ENCODE data around the gene AAK1. TPM values are rescaled to one million over a fixed set of nuclear protein-coding genes. Genes with fewer than 3 reads are reported as not detected.

AAK1 gene
- total and polyA plus RNA-seq, 4 experiments from 2014 or later: 27.6 to 225 (median 175) TPM

- H3K4me1 Mint-ChIP-seq: peaks cover 26 to 50% (median 40%) of the 10 kb centered on the region in 4 donors
- no peaks in the 10 kb centered on the region for H3K9me3 ChIP-seq (ENCODE audit: control insufficient read depth in 1 of 2, low read length in 2 of 2)
- peaks cover 38% of the 10 kb centered on the region for H3K36me3 ChIP-seq (ENCODE audit: insufficient read depth, low read length)
- peak overlapping the region in 1 of 8 donors; percentile 21 for H3K4me3 Mint-ChIP-seq
- peaks cover 11% of the 10 kb centered on the region for H3K4me1 ChIP-seq (ENCODE audit: insufficient read depth, low read length)
- intact Hi-C loops (cut with micrococcal nuclease): no loop called here
- CTCF ChIA-PET (ENCODE audit: partially characterized antibody): interaction anchor here (1.2 to 1.5 kb wide), 2 partner anchors 20 to 179 kb away, joined by 3 to 10 read pairs; no protein-coding TSS in a partner anchor
- no peak overlapping the region for H3K4me3 ChIP-seq (ENCODE audit: low read length in 2 of 2)
- peaks cover 63 to 67% of the 10 kb centered on the region in 2 donors for H3K36me3 Mint-ChIP-seq
- H3K27me3 ChIP-seq (ENCODE audit: insufficient read depth, low read length): no peaks in the 10 kb centered on the region
- peaks cover 0 to 5% (median 0%) of the 10 kb centered on the region in 8 donors for H3K9me3 Mint-ChIP-seq
- H3K27ac ChIP-seq (ENCODE audit: low read depth, low read length): no peak overlapping the region
- POLR2A ChIA-PET (ENCODE audit: partially characterized antibody): interaction anchor here (0.7 kb wide), 1 partner anchor 1010 kb away, joined by 3 read pairs; no protein-coding TSS in a partner anchor
- DNase-seq: no peak
- no peaks in the 10 kb centered on the region for H3K27me3 Mint-ChIP-seq
- H3K27ac Mint-ChIP-seq: peak overlapping the region in 2 of 7 donors; percentile 23 to 65
Measured at GRCh38 chr2:69544951-69545350, 98.6 kb downstream of the AAK1 start.

- peaks cover 81% of the 10 kb centered on the region for H3K36me3 ChIP-seq (ENCODE audit: insufficient read depth, low read length)
- Mint-ChIP-seq H3K4me3 (no peak overlapping the region), H3K9me3 (peaks cover 0 to 4% (median 0%) of the 10 kb centered on the region in 8 donors), H3K36me3 (peaks cover 77 to 92% of the 10 kb centered on the region in 2 donors), H3K27me3 (no peaks in the 10 kb centered on the region), H3K4me1 (peaks cover 30 to 49% (median 39%) of the 10 kb centered on the region in 4 donors), H3K27ac (peak overlapping the region in 6 of 7 donors; percentile 16 to 87 (median 66))
- no peak overlapping the region for H3K4me3 ChIP-seq (ENCODE audit: low read length in 2 of 2)
- H3K9me3 ChIP-seq (ENCODE audit: control insufficient read depth in 1 of 2, low read length in 2 of 2): no peaks in the 10 kb centered on the region
- DNase-seq: no peak
- no peaks in the 10 kb centered on the region for H3K27me3 ChIP-seq (ENCODE audit: insufficient read depth, low read length)
- intact Hi-C loops (cut with micrococcal nuclease): no loop called here
- H3K27ac ChIP-seq (ENCODE audit: low read depth, low read length): no peak overlapping the region
- POLR2A ChIA-PET (ENCODE audit: partially characterized antibody): interaction anchor here (0.6 kb wide), 1 partner anchor 738 kb away, joined by 3 read pairs; no protein-coding TSS in a partner anchor
- H3K4me1 ChIP-seq (ENCODE audit: insufficient read depth, low read length): peaks cover 23% of the 10 kb centered on the region
- CTCF ChIA-PET (ENCODE audit: partially characterized antibody): interaction anchor here (2.5 kb wide), 1 partner anchor 26 kb away, joined by 11 read pairs; no protein-coding TSS in a partner anchor
Measured at GRCh38 chr2:69539549-69539908, 104.0 kb downstream of the AAK1 start.

DNA sequence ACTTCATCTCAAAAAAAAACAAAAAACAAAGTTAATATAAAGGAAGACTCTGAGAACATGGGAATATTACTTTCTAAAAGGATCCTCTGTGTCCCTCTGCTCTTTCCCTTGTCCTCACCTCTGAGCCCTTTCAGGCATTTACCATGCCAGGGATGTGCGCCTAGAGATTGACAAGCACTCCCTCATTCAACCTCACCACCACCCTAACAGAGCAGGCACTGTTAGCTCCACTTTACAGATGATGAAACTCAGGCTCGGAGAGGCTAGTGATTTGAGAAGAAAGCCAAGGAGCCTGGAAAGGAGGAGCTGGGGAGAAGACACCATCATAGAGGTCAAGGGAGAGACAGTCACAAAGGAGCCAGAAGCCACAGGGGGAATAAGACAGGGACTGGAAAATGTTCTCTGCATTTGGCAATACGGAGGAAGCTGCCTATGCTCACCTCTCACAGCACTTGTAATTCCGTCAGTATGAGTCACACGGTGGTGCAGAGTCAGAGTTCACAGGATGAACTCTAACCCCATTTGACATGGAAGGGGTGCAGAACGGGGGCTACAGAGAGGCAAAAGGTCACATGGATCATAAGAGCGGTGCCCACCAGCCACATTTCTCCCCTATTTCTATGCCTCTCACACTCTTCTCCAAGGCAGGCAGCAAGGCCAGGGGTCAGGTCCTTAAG lies 104.5 kb downstream of the AAK1 start:
- intact Hi-C loops (cut with micrococcal nuclease): no loop called here
- no peak for DNase-seq
- no peak overlapping the region for H3K27ac ChIP-seq (ENCODE audit: low read depth, low read length)
- Mint-ChIP-seq H3K4me3 (no peak overlapping the region), H3K9me3 (peaks cover 0 to 7% (median 3%) of the 10 kb centered on the region in 8 donors), H3K36me3 (peaks cover 77 to 92% of the 10 kb centered on the region in 2 donors), H3K27ac (peak overlapping the region in 6 of 7 donors; percentile 10 to 70 (median 48)), H3K4me1 (peaks cover 27 to 44% (median 36%) of the 10 kb centered on the region in 4 donors), H3K27me3 (no peaks in the 10 kb centered on the region)
- H3K4me1 ChIP-seq (ENCODE audit: insufficient read depth, low read length): peaks cover 23% of the 10 kb centered on the region
- no peak overlapping the region for H3K4me3 ChIP-seq (ENCODE audit: low read length in 2 of 2)
- POLR2A ChIA-PET (ENCODE audit: partially characterized antibody): no interaction called here
- CTCF ChIA-PET (ENCODE audit: partially characterized antibody): interaction anchor here (2.5 kb wide), 1 partner anchor 26 kb away, joined by 11 read pairs; no protein-coding TSS in a partner anchor
- no peaks in the 10 kb centered on the region for H3K9me3 ChIP-seq (ENCODE audit: control insufficient read depth in 1 of 2, low read length in 2 of 2)
- peaks cover 81% of the 10 kb centered on the region for H3K36me3 ChIP-seq (ENCODE audit: insufficient read depth, low read length)
- H3K27me3 ChIP-seq (ENCODE audit: insufficient read depth, low read length): no peaks in the 10 kb centered on the region

- Histone ChIP-seq H3K9me3 (ENCODE audit: control insufficient read depth in 1 of 2, low read length in 2 of 2) (no peaks in the 10 kb centered on the region), H3K27me3 (ENCODE audit: insufficient read depth, low read length) (no peaks in the 10 kb centered on the region), H3K4me1 (ENCODE audit: insufficient read depth, low read length) (peaks cover 23% of the 10 kb centered on the region), H3K27ac (ENCODE audit: low read depth, low read length) (no peak overlapping the region), H3K36me3 (ENCODE audit: insufficient read depth, low read length) (peaks cover 82% of the 10 kb centered on the region), H3K4me3 (ENCODE audit: low read length in 2 of 2) (no peak overlapping the region)
- no peak for DNase-seq
- intact Hi-C loops (cut with micrococcal nuclease): no loop called here
- Mint-ChIP-seq H3K9me3 (peaks cover 0 to 14% (median 5%) of the 10 kb centered on the region in 8 donors), H3K27ac (peak overlapping the region in 2 of 7 donors; percentile 41 to 47), H3K4me3 (no peak overlapping the region), H3K36me3 (peaks cover 83 to 92% of the 10 kb centered on the region in 2 donors), H3K4me1 (peaks cover 25 to 44% (median 36%) of the 10 kb centered on the region in 4 donors), H3K27me3 (no peaks in the 10 kb centered on the region)
- ChIA-PET CTCF (ENCODE audit: partially characterized antibody) (interaction anchor here (2.5 kb wide), 1 partner anchor 27 kb away, joined by 11 read pairs; no protein-coding TSS in a partner anchor), POLR2A (ENCODE audit: partially characterized antibody) (interaction anchor here (0.6 kb wide), 1 partner anchor 111 kb away, joined by 3 read pairs; no protein-coding TSS in a partner anchor)
Measured at GRCh38 chr2:69538249-69538648, 105.3 kb downstream of the AAK1 start.

DNA sequence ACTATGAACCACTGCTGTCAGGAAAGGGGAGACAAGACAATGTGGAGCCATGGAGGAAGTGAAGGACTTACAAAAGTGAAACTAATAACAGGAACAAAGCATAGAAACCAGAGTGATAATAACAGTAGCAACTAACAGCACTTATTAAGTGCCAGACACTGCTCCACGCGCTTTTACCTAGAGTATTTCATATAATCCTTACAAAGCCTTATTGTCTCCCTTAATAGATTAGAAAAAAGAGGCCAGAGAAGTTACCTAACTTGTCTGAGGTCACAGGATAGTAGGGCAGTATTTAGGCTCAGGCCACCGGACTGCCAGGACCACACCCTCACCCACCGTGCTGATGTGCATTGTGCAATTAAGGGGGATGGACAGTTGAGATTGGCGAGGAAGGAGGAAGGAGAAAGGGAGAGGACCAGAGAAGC lies 107.7 kb downstream of the AAK1 start:
- Histone ChIP-seq H3K4me3 (ENCODE audit: low read length in 2 of 2) (no peak overlapping the region), H3K36me3 (ENCODE audit: insufficient read depth, low read length) (peaks cover 73% of the 10 kb centered on the region), H3K27me3 (ENCODE audit: insufficient read depth, low read length) (no peaks in the 10 kb centered on the region), H3K9me3 (ENCODE audit: control insufficient read depth in 1 of 2, low read length in 2 of 2) (no peaks in the 10 kb centered on the region), H3K27ac (ENCODE audit: low read depth, low read length) (peak overlapping the region; percentile 21), H3K4me1 (ENCODE audit: insufficient read depth, low read length) (peaks cover 23% of the 10 kb centered on the region)
- intact Hi-C loops (cut with micrococcal nuclease): no loop called here
- Mint-ChIP-seq H3K36me3 (peaks cover 90 to 95% of the 10 kb centered on the region in 2 donors), H3K9me3 (peaks cover 0 to 14% (median 5%) of the 10 kb centered on the region in 8 donors), H3K27me3 (no peaks in the 10 kb centered on the region), H3K27ac (peak overlapping the region; percentile 51 to 92 (median 86)), H3K4me3 (no peak overlapping the region), H3K4me1 (peaks cover 27 to 44% (median 36%) of the 10 kb centered on the region in 4 donors)
- POLR2A ChIA-PET (ENCODE audit: partially characterized antibody): no interaction called here
- CTCF ChIA-PET (ENCODE audit: partially characterized antibody): no interaction called here
- DNase-seq: no peak

DNA sequence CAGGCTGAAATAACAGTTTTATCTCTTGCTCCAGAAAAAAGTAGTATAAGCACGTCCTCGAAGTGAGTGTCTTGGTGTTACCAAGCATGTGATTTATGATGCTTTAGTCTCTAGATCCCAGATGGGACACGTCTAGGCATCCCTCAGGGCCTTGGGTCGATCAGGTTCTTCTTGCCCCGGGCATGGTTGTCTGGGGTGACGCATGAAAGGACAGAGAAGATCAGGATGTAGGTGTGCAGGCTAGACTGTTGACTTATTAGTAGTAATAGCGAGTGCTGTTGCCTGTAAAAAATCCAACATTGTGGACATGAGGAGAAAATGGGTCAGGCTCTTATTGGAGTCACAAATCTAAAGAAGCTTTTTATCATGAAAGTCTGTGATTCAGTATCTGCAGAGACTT lies 112.4 kb downstream of the AAK1 start:
- no peak overlapping the region for H3K4me3 Mint-ChIP-seq
- Histone ChIP-seq H3K36me3 (ENCODE audit: insufficient read depth, low read length) (peaks cover 77% of the 10 kb centered on the region), H3K27ac (ENCODE audit: low read depth, low read length) (no peak overlapping the region), H3K4me1 (ENCODE audit: insufficient read depth, low read length) (peaks cover 5% of the 10 kb centered on the region), H3K9me3 (ENCODE audit: control insufficient read depth in 1 of 2, low read length in 2 of 2) (no peaks in the 10 kb centered on the region), H3K27me3 (ENCODE audit: insufficient read depth, low read length) (no peaks in the 10 kb centered on the region), H3K4me3 (ENCODE audit: low read length in 2 of 2) (no peak overlapping the region)
- H3K36me3 Mint-ChIP-seq: peaks cover 85 to 92% of the 10 kb centered on the region in 2 donors
- no peak for DNase-seq
- peaks cover 8 to 14% (median 11%) of the 10 kb centered on the region in 4 donors for H3K4me1 Mint-ChIP-seq
- H3K27me3 Mint-ChIP-seq: no peaks in the 10 kb centered on the region
- CTCF ChIA-PET (ENCODE audit: partially characterized antibody): interaction anchor here (1.0 kb wide), 1 partner anchor 34 kb away, joined by 5 read pairs; no protein-coding TSS in a partner anchor
- H3K9me3 Mint-ChIP-seq: peaks cover 0 to 14% (median 5%) of the 10 kb centered on the region in 8 donors
- POLR2A ChIA-PET (ENCODE audit: partially characterized antibody): no interaction called here
- H3K27ac Mint-ChIP-seq: peak overlapping the region in 6 of 7 donors; percentile 7 to 61 (median 36)
- intact Hi-C loops (cut with micrococcal nuclease): no loop called here

- Mint-ChIP-seq H3K27me3 (no peaks in the 10 kb centered on the region), H3K36me3 (peaks cover 83 to 92% of the 10 kb centered on the region in 2 donors), H3K9me3 (peaks cover 0 to 12% (median 4%) of the 10 kb centered on the region in 8 donors), H3K4me1 (peaks cover 0 to 2% (median under 1%) of the 10 kb centered on the region in 4 donors), H3K4me3 (no peak overlapping the region), H3K27ac (peak overlapping the region in 1 of 7 donors; percentile 22)
- Histone ChIP-seq H3K9me3 (ENCODE audit: control insufficient read depth in 1 of 2, low read length in 2 of 2) (no peaks in the 10 kb centered on the region), H3K4me3 (ENCODE audit: low read length in 2 of 2) (no peak overlapping the region), H3K27me3 (ENCODE audit: insufficient read depth, low read length) (no peaks in the 10 kb centered on the region), H3K27ac (ENCODE audit: low read depth, low read length) (no peak overlapping the region), H3K4me1 (ENCODE audit: insufficient read depth, low read length) (no peaks in the 10 kb centered on the region), H3K36me3 (ENCODE audit: insufficient read depth, low read length) (peaks cover 77% of the 10 kb centered on the region)
- CTCF ChIA-PET (ENCODE audit: partially characterized antibody): interaction anchor here (1.5 kb wide), 1 partner anchor 287 kb away, joined by 3 read pairs; no protein-coding TSS in a partner anchor
- DNase-seq: no peak
- POLR2A ChIA-PET (ENCODE audit: partially characterized antibody): no interaction called here
- intact Hi-C loops (cut with micrococcal nuclease): no loop called here
Measured at GRCh38 chr2:69529480-69529879, 114.1 kb downstream of the AAK1 start.
